Esophagus muscularis mucosa (tissue), 4 donors: ENCODE measurements around the gene EMP2.

ENCODE experiments used
- EP300 ChIP-seq: sonication (generic); formaldehyde crosslinking; IDR thresholded peaks from one replicate; pipeline ENCODE4 v1.6.1; 2017; ENCODE audit warnings: antibody characterized with exemption
- POLR2A ChIP-seq: fragments of 450-650 bp; IDR thresholded peaks from one replicate; pipeline ENCODE4 v1.6.1; 2017; ENCODE audit warnings: antibody characterized with exemption, moderate library complexity, mild to moderate bottlenecking, low read depth
- POLR2AphosphoS5 ChIP-seq, 2 donors: sonication (generic); formaldehyde crosslinking; IDR thresholded peaks; one replicate each; pipeline ENCODE4 v1.6.1; 2017; ENCODE audit warnings: antibody characterized with exemption in 2 of 2
- TF ChIP-seq, protein P1 (sequence below), 3 experiments: fragments of 200-600 bp in 2 of 3; fragments of 450-650 bp in 1 of 3; sonication (generic) in 2 of 3; IDR thresholded peaks; one replicate each; pipeline ENCODE4 v1.5.1; 2017 to 2019; ENCODE audit warnings: antibody characterized with exemption in 3 of 3, mild to moderate bottlenecking in 2 of 3, moderate library complexity in 1 of 3

DNA sequence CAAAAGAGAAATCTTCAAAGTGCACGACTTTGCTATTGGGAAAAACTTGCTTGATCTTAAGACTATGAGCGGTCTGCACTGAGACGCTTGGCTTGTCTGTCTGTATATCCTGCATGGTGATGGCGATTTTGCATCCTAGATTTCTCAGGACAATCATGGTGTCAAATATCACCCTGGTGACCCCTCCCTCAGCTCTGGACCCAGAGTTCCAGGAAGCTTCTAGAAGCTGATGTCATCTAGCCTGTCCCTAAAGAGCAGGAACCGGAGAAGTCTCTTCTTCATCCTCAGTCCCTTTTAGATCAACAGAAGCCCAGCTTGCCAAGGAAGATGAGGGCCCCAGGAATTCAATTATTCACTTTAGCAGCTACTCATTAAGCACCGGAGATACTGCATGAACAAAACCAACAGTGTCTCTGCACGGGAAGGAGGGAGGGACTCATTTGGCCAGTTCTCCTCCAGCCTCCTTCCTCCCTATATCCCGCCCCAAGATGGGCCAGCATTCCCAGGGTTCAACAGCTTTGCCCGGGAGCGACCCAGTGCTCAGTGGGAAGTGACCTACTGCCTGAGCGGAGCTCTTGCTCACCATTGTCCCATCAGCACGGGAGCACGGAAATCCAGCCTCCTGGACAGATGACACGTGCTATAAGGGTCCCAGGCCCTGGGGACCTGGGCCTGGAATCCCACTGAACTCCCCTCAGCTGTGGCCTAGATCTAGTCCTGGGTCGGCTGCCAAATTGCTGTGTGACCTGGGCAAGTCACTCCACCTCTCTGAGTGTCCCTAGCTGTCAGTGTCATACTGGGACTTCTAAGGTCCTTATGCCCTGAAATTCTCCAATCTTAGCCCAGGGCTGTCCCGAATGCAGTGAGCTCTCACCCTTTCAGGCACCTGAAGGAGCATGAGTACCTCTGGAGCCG is 3.8 kb downstream of the EMP2 start:
- TF ChIP-seq POLR2AphosphoS5 (IDR thresholded peaks at IDR 0.05) (no peak), EP300 (no peak), POLR2A (no peak)
- TF ChIP-seq, protein P1, sequence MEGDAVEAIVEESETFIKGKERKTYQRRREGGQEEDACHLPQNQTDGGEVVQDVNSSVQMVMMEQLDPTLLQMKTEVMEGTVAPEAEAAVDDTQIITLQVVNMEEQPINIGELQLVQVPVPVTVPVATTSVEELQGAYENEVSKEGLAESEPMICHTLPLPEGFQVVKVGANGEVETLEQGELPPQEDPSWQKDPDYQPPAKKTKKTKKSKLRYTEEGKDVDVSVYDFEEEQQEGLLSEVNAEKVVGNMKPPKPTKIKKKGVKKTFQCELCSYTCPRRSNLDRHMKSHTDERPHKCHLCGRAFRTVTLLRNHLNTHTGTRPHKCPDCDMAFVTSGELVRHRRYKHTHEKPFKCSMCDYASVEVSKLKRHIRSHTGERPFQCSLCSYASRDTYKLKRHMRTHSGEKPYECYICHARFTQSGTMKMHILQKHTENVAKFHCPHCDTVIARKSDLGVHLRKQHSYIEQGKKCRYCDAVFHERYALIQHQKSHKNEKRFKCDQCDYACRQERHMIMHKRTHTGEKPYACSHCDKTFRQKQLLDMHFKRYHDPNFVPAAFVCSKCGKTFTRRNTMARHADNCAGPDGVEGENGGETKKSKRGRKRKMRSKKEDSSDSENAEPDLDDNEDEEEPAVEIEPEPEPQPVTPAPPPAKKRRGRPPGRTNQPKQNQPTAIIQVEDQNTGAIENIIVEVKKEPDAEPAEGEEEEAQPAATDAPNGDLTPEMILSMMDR (IDR thresholded peaks at IDR 0.05), result no peak
